Fibroblast of pulmonary artery (primary cell): ENCODE results near the gene TREML2.
"Not testable (repeated sequence)": the region's sequence is repeated elsewhere in the genome, so short reads cannot be mapped to it uniquely, and the experiment has no call there.

Source experiments
- DNase-seq: peaks from one replicate; pipeline ENCODE4 v3.0.0-alpha.2; 2010; ENCODE audit warnings: low read depth
- H3K4me3 ChIP-seq: replicated peaks from 2 replicates; pipeline ENCODE4 v1.5.1; 2011; ENCODE audit warnings: low read depth, mild to moderate bottlenecking, control low read depth, low read length, moderate library complexity
- CTCF ChIP-seq: IDR thresholded peaks from 2 replicates; pipeline ENCODE4 v1.5.1; 2011; ENCODE audit warnings: mild to moderate bottlenecking, control low read depth, low read length, inconsistent platforms; ENCODE audit errors: missing control alignments

TREML2 gene

GRCh38 chr6:41194386-41194785 lies 6.6 kb downstream of the TREML2 start:
- H3K4me3 ChIP-seq, result no peak overlapping the region
- no peak for TF ChIP-seq CTCF
- no peak for DNase-seq

- no peak for DNase-seq
- H3K4me3 ChIP-seq, result no peak overlapping the region
- TF ChIP-seq CTCF, result no peak
Measured at GRCh38 chr6:41193884-41194283, 7.1 kb downstream of the TREML2 start.

GRCh38 chr6:41193171-41193734 lies 7.7 kb downstream of the TREML2 start:
- H3K4me3 ChIP-seq, result no peak overlapping the region
- no peak for DNase-seq
- no peak for TF ChIP-seq CTCF

- DNase-seq, result peak; percentile 41
- TF ChIP-seq CTCF, result peak; percentile 56
- H3K4me3 ChIP-seq, result no peak overlapping the region
Measured at GRCh38 chr6:41191569-41191968, 9.4 kb downstream of the TREML2 start.

GRCh38 chr6:41190791-41191190 lies 10.2 kb downstream of the TREML2 start:
- no peak for TF ChIP-seq CTCF
- DNase-seq, result no peak

GRCh38 chr6:41189967-41190366 lies 11.0 kb downstream of the TREML2 start:
- TF ChIP-seq CTCF, result no peak
- H3K4me3 ChIP-seq, result no peak overlapping the region
- no peak for DNase-seq

More at GRCh38 chr6:41190791-41191190, 10.2 kb downstream of the TREML2 start:
- no peak overlapping the region for H3K4me3 ChIP-seq

GRCh38 chr6:41189046-41189445 lies 11.9 kb downstream of the TREML2 start:
- not testable (repeated sequence) for DNase-seq, H3K4me3 ChIP-seq
